T-helper 17 cell (primary cell): ENCODE data around the gene ZCCHC7. TPM values are rescaled to one million over a fixed set of nuclear protein-coding genes. Genes with fewer than 3 reads are reported as not detected.
A peak's percentile ranks its signal among the peaks of the same experiment; 100 is the strongest.
"Not testable (repeated sequence)": the region's sequence is repeated elsewhere in the genome, so short reads cannot be mapped to it uniquely, and the experiment has no call there.

ENCODE experiments used
- ATAC-seq: fragments of 150-1000 bp; cut with Tn5 transposase; 2 replicates; pipeline ENCODE4 v1.10.0; 2021; ENCODE audit warnings: mild to moderate bottlenecking, moderate library complexity
- DNase-seq, 3 donors: peaks; one replicate each; pipeline versions ENCODE4 v3.0.0 to v3.0.0-alpha.2; 2020 to 2021
- H3K9me3 ChIP-seq: one replicate; pipeline ENCODE4 v1.7.0; 2013; ENCODE audit warnings: low read length, mild to moderate bottlenecking; ENCODE audit not compliant: control insufficient read depth, poor library complexity, severe bottlenecking
- H3K27ac Mint-ChIP-seq: one replicate; pipeline ENCODE4 v1.8.0; 2022; ENCODE audit warnings: mild to moderate bottlenecking, moderate library complexity, mixed read lengths
- H3K27me3 Mint-ChIP-seq: one replicate; pipeline ENCODE4 v1.8.0; 2022; ENCODE audit warnings: mixed read lengths
- H3K36me3 Mint-ChIP-seq: one replicate; pipeline ENCODE4 v1.8.0; 2022; ENCODE audit warnings: low read depth, mixed read lengths
- H3K4me1 Mint-ChIP-seq: one replicate; pipeline ENCODE4 v1.8.0; 2022; ENCODE audit warnings: mild to moderate bottlenecking, mixed read lengths
- H3K4me3 Mint-ChIP-seq: one replicate; pipeline ENCODE4 v1.8.0; 2022; ENCODE audit warnings: mild to moderate bottlenecking, moderate library complexity, mixed read lengths
- total RNA-seq, 4 donors: library from RNA in 2 of 4; stranded (reverse) in 2 of 4; gene quantifications; one replicate each; pipeline ENCODE4 v1.2.3 and lab custom pipeline; 2022 to 2026

ZCCHC7 gene
- total RNA-seq, 2 donors from 2014 or later, result 33.4 to 33.6 TPM

- no peak for DNase-seq
- ATAC-seq, result no peak
- no peak overlapping the region for H3K27ac Mint-ChIP-seq
- no peaks in the 10 kb centered on the region for H3K9me3 ChIP-seq
- peaks cover 2% of the 10 kb centered on the region for H3K4me1 Mint-ChIP-seq
- H3K27me3 Mint-ChIP-seq, result peaks cover 18% of the 10 kb centered on the region
- H3K4me3 Mint-ChIP-seq, result no peak overlapping the region
- H3K36me3 Mint-ChIP-seq, result peaks cover 7% of the 10 kb centered on the region
Measured at GRCh38 chr9:37100327-37100726, 20.0 kb upstream of the ZCCHC7 start.

- Mint-ChIP-seq H3K4me3 (no peak overlapping the region), H3K36me3 (peaks cover 7% of the 10 kb centered on the region), H3K27ac (no peak overlapping the region), H3K27me3 (peaks cover 18% of the 10 kb centered on the region), H3K4me1 (peaks cover 2% of the 10 kb centered on the region)
- no peaks in the 10 kb centered on the region for H3K9me3 ChIP-seq
- DNase-seq (no peak), ATAC-seq (no peak)
Measured at GRCh38 chr9:37100741-37101140, 19.6 kb upstream of the ZCCHC7 start.

GRCh38 chr9:37102486-37102885 is 17.9 kb upstream of the ZCCHC7 start:
- Mint-ChIP-seq H3K4me1 (peaks cover 9% of the 10 kb centered on the region), H3K4me3 (no peak overlapping the region), H3K27ac (no peak overlapping the region), H3K27me3 (peaks cover 18% of the 10 kb centered on the region), H3K36me3 (peaks cover 7% of the 10 kb centered on the region)
- DNase-seq, result no peak
- no peak for ATAC-seq
- H3K9me3 ChIP-seq, result no peaks in the 10 kb centered on the region

- H3K4me3 Mint-ChIP-seq, result no peak overlapping the region
Measured at GRCh38 chr9:37104183-37104889, 16.0 kb upstream of the ZCCHC7 start.

GRCh38 chr9:37105234-37105633 is 15.1 kb upstream of the ZCCHC7 start:
- ATAC-seq (no peak), DNase-seq (no peak)
- peaks cover 18% of the 10 kb centered on the region for H3K27me3 Mint-ChIP-seq

More at GRCh38 chr9:37104183-37104889, 16.0 kb upstream of the ZCCHC7 start:
- ATAC-seq, result no peak
- Mint-ChIP-seq H3K36me3 (peaks cover 7% of the 10 kb centered on the region), H3K4me1 (peaks cover 15% of the 10 kb centered on the region), H3K27me3 (peaks cover 18% of the 10 kb centered on the region), H3K27ac (no peak overlapping the region)
- DNase-seq, result no peak
- H3K9me3 ChIP-seq, result no peaks in the 10 kb centered on the region

GRCh38 chr9:37107701-37108100 is 12.7 kb upstream of the ZCCHC7 start:
- DNase-seq, result no peak
- Mint-ChIP-seq H3K36me3 (peaks cover 4% of the 10 kb centered on the region), H3K4me1 (peaks cover 17% of the 10 kb centered on the region), H3K27me3 (peaks cover 11% of the 10 kb centered on the region), H3K4me3 (peak overlapping the region; percentile 75), H3K27ac (no peak overlapping the region)
- H3K9me3 ChIP-seq, result peaks cover 2% of the 10 kb centered on the region
- peak; percentile 62 for ATAC-seq

More at GRCh38 chr9:37105234-37105633, 15.1 kb upstream of the ZCCHC7 start:
- Mint-ChIP-seq H3K36me3 (peaks cover 7% of the 10 kb centered on the region), H3K4me1 (peaks cover 15% of the 10 kb centered on the region), H3K4me3 (no peak overlapping the region), H3K27ac (no peak overlapping the region)
- peaks cover 2% of the 10 kb centered on the region for H3K9me3 ChIP-seq

- ATAC-seq, H3K36me3 Mint-ChIP-seq, H3K4me1 Mint-ChIP-seq, DNase-seq, H3K27me3 Mint-ChIP-seq, H3K27ac Mint-ChIP-seq, H3K4me3 Mint-ChIP-seq, H3K9me3 ChIP-seq: not testable (repeated sequence)
Measured at GRCh38 chr9:37114442-37114841, 5.9 kb upstream of the ZCCHC7 start.

- H3K27me3 Mint-ChIP-seq, result no peaks in the 10 kb centered on the region
- ATAC-seq, result no peak
- no peak for DNase-seq
- H3K27ac Mint-ChIP-seq, result no peak overlapping the region
- peaks cover 2% of the 10 kb centered on the region for H3K36me3 Mint-ChIP-seq
- H3K4me1 Mint-ChIP-seq, result peaks cover 19% of the 10 kb centered on the region
- no peak overlapping the region for H3K4me3 Mint-ChIP-seq
- H3K9me3 ChIP-seq, result peaks cover 5% of the 10 kb centered on the region
Measured at GRCh38 chr9:37117956-37118355, 2.4 kb upstream of the ZCCHC7 start.

- H3K9me3 ChIP-seq, result peaks cover 5% of the 10 kb centered on the region
- peaks cover 22% of the 10 kb centered on the region for H3K4me1 Mint-ChIP-seq
- H3K36me3 Mint-ChIP-seq, result no peaks in the 10 kb centered on the region
- H3K27me3 Mint-ChIP-seq, result no peaks in the 10 kb centered on the region
- no peak for ATAC-seq
- H3K4me3 Mint-ChIP-seq, result peak overlapping the region; percentile 93
- H3K27ac Mint-ChIP-seq, result peak overlapping the region; percentile 95
- DNase-seq, result no peak
Measured at GRCh38 chr9:37119360-37119759, 1.0 kb upstream of the ZCCHC7 start.

GRCh38 chr9:37120843-37121335 is 515 bp downstream of the ZCCHC7 start:
- Mint-ChIP-seq H3K27ac (peak overlapping the region; percentile 95), H3K4me1 (peaks cover 33% of the 10 kb centered on the region), H3K4me3 (peak overlapping the region; percentile 93)
- ATAC-seq (peak; percentile 5), DNase-seq (peak in 1 of 3 donors; percentile 12)
- not testable (repeated sequence) for H3K27me3 Mint-ChIP-seq, H3K36me3 Mint-ChIP-seq, H3K9me3 ChIP-seq

GRCh38 chr9:37121881-37122280 is 1.5 kb downstream of the ZCCHC7 start:
- Mint-ChIP-seq H3K4me1 (peaks cover 33% of the 10 kb centered on the region), H3K27me3 (no peaks in the 10 kb centered on the region), H3K4me3 (peak overlapping the region; percentile 93), H3K27ac (peak overlapping the region; percentile 95), H3K36me3 (no peaks in the 10 kb centered on the region)
- ATAC-seq (no peak), DNase-seq (no peak)
- peaks cover 5% of the 10 kb centered on the region for H3K9me3 ChIP-seq

GRCh38 chr9:37126214-37126788 is 5.9 kb downstream of the ZCCHC7 start:
- H3K27ac Mint-ChIP-seq, result no peak overlapping the region
- H3K4me3 Mint-ChIP-seq, result no peak overlapping the region
- no peaks in the 10 kb centered on the region for H3K9me3 ChIP-seq
- no peaks in the 10 kb centered on the region for H3K36me3 Mint-ChIP-seq
- no peaks in the 10 kb centered on the region for H3K27me3 Mint-ChIP-seq
- H3K4me1 Mint-ChIP-seq, result peaks cover 27% of the 10 kb centered on the region
- DNase-seq (no peak), ATAC-seq (no peak)

GRCh38 chr9:37127018-37127417 is 6.6 kb downstream of the ZCCHC7 start:
- DNase-seq (no peak), ATAC-seq (no peak)
- H3K36me3 Mint-ChIP-seq, result peaks cover 2% of the 10 kb centered on the region
- no peaks in the 10 kb centered on the region for H3K9me3 ChIP-seq
- no peaks in the 10 kb centered on the region for H3K27me3 Mint-ChIP-seq
- peaks cover 24% of the 10 kb centered on the region for H3K4me1 Mint-ChIP-seq
- H3K27ac Mint-ChIP-seq, result no peak overlapping the region
- H3K4me3 Mint-ChIP-seq, result no peak overlapping the region

- no peak for ATAC-seq
- Mint-ChIP-seq H3K4me1 (peaks cover 21% of the 10 kb centered on the region), H3K27ac (no peak overlapping the region), H3K27me3 (no peaks in the 10 kb centered on the region), H3K4me3 (no peak overlapping the region), H3K36me3 (peaks cover 4% of the 10 kb centered on the region)
- no peak for DNase-seq
- H3K9me3 ChIP-seq, result no peaks in the 10 kb centered on the region
Measured at GRCh38 chr9:37128051-37128450, 7.7 kb downstream of the ZCCHC7 start.
